ENCODE measurements around the gene AFF4.
"Not testable (repeated sequence)": the region's sequence is repeated elsewhere in the genome, so short reads cannot be mapped to it uniquely, and the experiment has no call there.

Gene AFF4

DNA sequence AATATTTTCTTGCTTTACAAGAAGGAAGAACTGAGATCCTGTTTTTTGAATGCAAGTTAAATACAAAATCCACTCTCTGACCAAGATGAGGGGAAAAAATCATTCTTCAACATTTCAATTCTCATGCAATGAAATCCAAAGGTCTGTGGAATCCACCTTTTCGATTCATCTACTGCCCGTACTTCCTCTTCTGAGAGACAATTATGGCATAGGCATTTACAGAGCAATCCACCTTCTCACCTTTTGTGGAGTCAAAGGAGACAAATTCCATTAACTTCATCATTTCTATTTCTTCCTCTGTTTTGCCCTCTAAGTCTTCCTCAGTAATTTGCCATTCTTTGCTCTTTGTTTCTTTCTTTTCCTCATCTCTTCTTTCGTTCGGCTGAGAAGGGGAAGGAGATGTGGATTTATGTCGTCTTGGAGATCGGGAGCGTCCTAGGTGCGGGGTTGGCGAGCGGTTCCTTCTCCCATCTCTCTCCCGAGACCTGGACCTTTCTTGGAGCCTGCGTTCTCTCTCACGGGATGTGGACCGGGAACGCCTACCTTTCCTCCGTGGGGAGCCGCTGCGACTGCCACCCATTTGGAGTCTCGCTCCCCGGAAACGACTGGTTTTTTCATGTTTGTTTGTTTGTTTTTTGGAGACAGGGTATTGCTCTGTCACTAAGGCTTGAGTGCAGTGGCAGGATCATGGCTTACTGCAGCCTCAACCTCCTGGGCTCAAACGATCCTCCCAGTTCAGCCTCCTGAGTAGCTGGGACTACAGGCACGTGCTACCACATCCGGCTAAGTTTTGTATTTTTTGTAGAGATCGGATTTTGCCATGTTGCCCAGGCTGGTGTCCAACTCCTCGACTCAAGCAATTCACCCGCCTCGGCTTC is 24.3 kb upstream of the AFF4 start (continued):
- TF ChIP-seq POU6F1 (CRISPR knock-in tag; IDR thresholded peaks at IDR 0.05; ENCODE audit: borderline replicate concordance, low read depth) (no peak), ZFP30 (CRISPR knock-in tag; IDR thresholded peaks at IDR 0.05) (no peak), ZNF70 (CRISPR knock-in tag; IDR thresholded peaks at IDR 0.05) (no peak), SNAI2 (CRISPR knock-in tag; IDR thresholded peaks at IDR 0.05) (no peak), CSDC2 (CRISPR knock-in tag; IDR thresholded peaks at IDR 0.05) (no peak)
- TF ChIP-seq, protein P1, sequence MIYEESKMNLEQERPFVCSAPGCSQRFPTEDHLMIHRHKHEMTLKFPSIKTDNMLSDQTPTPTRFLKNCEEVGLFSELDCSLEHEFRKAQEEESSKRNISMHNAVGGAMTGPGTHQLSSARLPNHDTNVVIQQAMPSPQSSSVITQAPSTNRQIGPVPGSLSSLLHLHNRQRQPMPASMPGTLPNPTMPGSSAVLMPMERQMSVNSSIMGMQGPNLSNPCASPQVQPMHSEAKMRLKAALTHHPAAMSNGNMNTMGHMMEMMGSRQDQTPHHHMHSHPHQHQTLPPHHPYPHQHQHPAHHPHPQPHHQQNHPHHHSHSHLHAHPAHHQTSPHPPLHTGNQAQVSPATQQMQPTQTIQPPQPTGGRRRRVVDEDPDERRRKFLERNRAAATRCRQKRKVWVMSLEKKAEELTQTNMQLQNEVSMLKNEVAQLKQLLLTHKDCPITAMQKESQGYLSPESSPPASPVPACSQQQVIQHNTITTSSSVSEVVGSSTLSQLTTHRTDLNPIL (CRISPR knock-in tag; IDR thresholded peaks at IDR 0.05; ENCODE audit: low read depth), result no peak

GRCh38 chr5:132982971-132983370 is 19.5 kb upstream of the AFF4 start:
- ATAC-seq, result not testable (repeated sequence)

GRCh38 chr5:132981288-132981687 is 17.9 kb upstream of the AFF4 start:
- no peak for TF ChIP-seq CSRNP3 (CRISPR knock-in tag; IDR thresholded peaks at IDR 0.05)
- no peak for TF ChIP-seq ZFP3 (CRISPR knock-in tag; IDR thresholded peaks at IDR 0.05)
- no peak for TF ChIP-seq SNAI2 (CRISPR knock-in tag; IDR thresholded peaks at IDR 0.05)
- TF ChIP-seq ISL1 (CRISPR knock-in tag; IDR thresholded peaks at IDR 0.05), result no peak
- no peak for TF ChIP-seq ZNF8 (CRISPR knock-in tag; IDR thresholded peaks at IDR 0.05)
- no peak for TF ChIP-seq PATZ1 (CRISPR knock-in tag; IDR thresholded peaks at IDR 0.05; ENCODE audit: borderline replicate concordance)
- no peak for TF ChIP-seq ZNF70 (CRISPR knock-in tag; IDR thresholded peaks at IDR 0.05)
- TF ChIP-seq ZC3H10 (CRISPR knock-in tag; IDR thresholded peaks at IDR 0.05), result no peak
- no peak for TF ChIP-seq ESRRG (CRISPR knock-in tag; IDR thresholded peaks at IDR 0.05)
- TF ChIP-seq TSHZ2 (CRISPR knock-in tag; IDR thresholded peaks at IDR 0.05), result no peak
- TF ChIP-seq, protein P1 (CRISPR knock-in tag; IDR thresholded peaks at IDR 0.05; ENCODE audit: low read depth), result no peak
- no peak for TF ChIP-seq GLIS3 (CRISPR knock-in tag; IDR thresholded peaks at IDR 0.05)
- no peak for TF ChIP-seq OSR1 (CRISPR knock-in tag; IDR thresholded peaks at IDR 0.05)
- no peak for TF ChIP-seq RARB (CRISPR knock-in tag; IDR thresholded peaks at IDR 0.05)
- no peak for TF ChIP-seq TOX (CRISPR knock-in tag; IDR thresholded peaks at IDR 0.05; ENCODE audit: borderline replicate concordance)
- no peak for TF ChIP-seq ZNF565 (CRISPR knock-in tag; conservative IDR thresholded peaks at IDR 0.05; ENCODE audit: low read depth)
- TF ChIP-seq PPARA (CRISPR knock-in tag; IDR thresholded peaks at IDR 0.05; ENCODE audit: borderline replicate concordance), result no peak
- TF ChIP-seq ZFP30 (CRISPR knock-in tag; IDR thresholded peaks at IDR 0.05), result no peak
- TF ChIP-seq POU6F1 (CRISPR knock-in tag; IDR thresholded peaks at IDR 0.05; ENCODE audit: borderline replicate concordance, low read depth), result no peak
- no peak for ATAC-seq
